OCI-LY1 (cell line): ENCODE data around the gene DYNC1H1.
"Not testable (repeated sequence)": the region's sequence is repeated elsewhere in the genome, so short reads cannot be mapped to it uniquely, and the experiment has no call there.

Source experiments
- H2AFZ ChIP-seq: fragments of 200-600 bp; sonication (generic), shearing (Covaris generic); 2 replicates; pipeline ENCODE4 v1.6.0; 2014; ENCODE audit warnings: antibody characterized with exemption, mild to moderate bottlenecking, low read length
- H3F3A ChIP-seq: fragments of 200-600 bp; sonication (generic), shearing (Covaris generic); 2 replicates; pipeline ENCODE4 v1.6.0; 2014; ENCODE audit warnings: mild to moderate bottlenecking, antibody characterized with exemption, low read length, moderate library complexity; ENCODE audit not compliant: insufficient read depth
- H3K27ac ChIP-seq: fragments of 200-600 bp; sonication (generic); 2 replicates; pipeline ENCODE4 v1.5.1; 2014; ENCODE audit warnings: low read length, mixed run types, mild to moderate bottlenecking, low read depth; ENCODE audit not compliant: poor library complexity, severe bottlenecking
- H3K27me3 ChIP-seq: fragments of 200-600 bp; sonication (generic); 2 replicates; pipeline ENCODE4 v1.6.0; 2014; ENCODE audit warnings: antibody characterized with exemption, mild to moderate bottlenecking, low read length, moderate library complexity; ENCODE audit not compliant: insufficient read depth
- H3K36me3 ChIP-seq: fragments of 200-600 bp; sonication (generic); 2 replicates; pipeline ENCODE4 v1.6.1; 2014; ENCODE audit warnings: mild to moderate bottlenecking, antibody characterized with exemption, low read length, moderate library complexity, mixed read lengths; ENCODE audit not compliant: insufficient read depth
- H3K4me1 ChIP-seq: fragments of 200-600 bp; sonication (generic); 2 replicates; pipeline ENCODE4 v1.5.1; 2014; ENCODE audit warnings: mild to moderate bottlenecking, low read length, moderate library complexity; ENCODE audit not compliant: insufficient read depth, severe bottlenecking
- H3K4me2 ChIP-seq: fragments of 200-600 bp; sonication (generic), shearing (Covaris generic); 2 replicates; pipeline ENCODE4 v1.6.1; 2014; ENCODE audit warnings: low read length
- H3K4me3 ChIP-seq: fragments of 200-600 bp; sonication (generic); 2 replicates; pipeline ENCODE4 v1.5.1; 2014; ENCODE audit warnings: low read length, low read depth, mild to moderate bottlenecking, mixed read lengths; ENCODE audit not compliant: poor library complexity, severe bottlenecking
- H3K79me2 ChIP-seq: fragments of 200-600 bp; shearing (Covaris generic); 2 replicates; pipeline ENCODE4 v1.6.1; 2016; ENCODE audit warnings: mixed run types, low read length, mixed read lengths; ENCODE audit not compliant: insufficient read depth
- H3K9ac ChIP-seq: fragments of 200-600 bp; sonication (generic), shearing (Covaris generic); 2 replicates; pipeline ENCODE4 v1.6.1; 2014; ENCODE audit warnings: mild to moderate bottlenecking, low read length, mixed read lengths
- H3K9me2 ChIP-seq: fragments of 200-600 bp; sonication (generic), shearing (Covaris generic); 2 replicates; pipeline ENCODE4 v1.6.1; 2014; ENCODE audit warnings: low read depth, mild to moderate bottlenecking, low read length, mixed read lengths
- H3K9me3 ChIP-seq: fragments of 200-600 bp; shearing (Covaris generic); 2 replicates; pipeline ENCODE4 v1.6.1; 2014; ENCODE audit warnings: low read length, mixed read lengths
- H4K20me1 ChIP-seq: fragments of 200-600 bp; sonication (generic), shearing (Covaris generic); 2 replicates; pipeline ENCODE4 v1.6.0; 2016; ENCODE audit warnings: mild to moderate bottlenecking, low read length; ENCODE audit not compliant: insufficient read depth
- EZH2 ChIP-seq: fragments of 200-600 bp; sonication (generic), shearing (Covaris generic); IDR thresholded peaks from 2 replicates; pipeline ENCODE4 v1.8.0; 2017; ENCODE audit warnings: borderline replicate concordance, mixed run types, mild to moderate bottlenecking, antibody characterized with exemption, low read length, moderate library complexity, mixed read lengths
- TF ChIP-seq, protein P1 (sequence below): fragments of 200-600 bp; sonication (generic), shearing (Covaris generic); IDR thresholded peaks from 2 replicates; pipeline ENCODE4 v1.5.1; 2017; ENCODE audit warnings: mild to moderate bottlenecking, antibody characterized with exemption, low read length, moderate library complexity, mixed read lengths

Gene DYNC1H1

GRCh38 chr14:102081231-102082080 lies 117.1 kb downstream of the DYNC1H1 start:
- Histone ChIP-seq H4K20me1 (no peaks in the 10 kb centered on the region), H3K9me3 (no peaks in the 10 kb centered on the region), H3K79me2 (peaks cover 16% of the 10 kb centered on the region), H3K9me2 (no peaks in the 10 kb centered on the region), H3K4me2 (no peak overlapping the region), H2AFZ (no peak overlapping the region), H3K4me3 (no peak overlapping the region), H3K36me3 (peaks cover 87% of the 10 kb centered on the region), H3K27ac (no peak overlapping the region), H3F3A (0 out of 2 replicates have a peak, but pooled peaks cover 3% of the 10 kb centered on the region), H3K4me1 (peaks cover 36% of the 10 kb centered on the region), H3K9ac (no peak overlapping the region), H3K27me3 (no peaks in the 10 kb centered on the region)
- TF ChIP-seq EZH2 = no peak
- TF ChIP-seq, protein P1, sequence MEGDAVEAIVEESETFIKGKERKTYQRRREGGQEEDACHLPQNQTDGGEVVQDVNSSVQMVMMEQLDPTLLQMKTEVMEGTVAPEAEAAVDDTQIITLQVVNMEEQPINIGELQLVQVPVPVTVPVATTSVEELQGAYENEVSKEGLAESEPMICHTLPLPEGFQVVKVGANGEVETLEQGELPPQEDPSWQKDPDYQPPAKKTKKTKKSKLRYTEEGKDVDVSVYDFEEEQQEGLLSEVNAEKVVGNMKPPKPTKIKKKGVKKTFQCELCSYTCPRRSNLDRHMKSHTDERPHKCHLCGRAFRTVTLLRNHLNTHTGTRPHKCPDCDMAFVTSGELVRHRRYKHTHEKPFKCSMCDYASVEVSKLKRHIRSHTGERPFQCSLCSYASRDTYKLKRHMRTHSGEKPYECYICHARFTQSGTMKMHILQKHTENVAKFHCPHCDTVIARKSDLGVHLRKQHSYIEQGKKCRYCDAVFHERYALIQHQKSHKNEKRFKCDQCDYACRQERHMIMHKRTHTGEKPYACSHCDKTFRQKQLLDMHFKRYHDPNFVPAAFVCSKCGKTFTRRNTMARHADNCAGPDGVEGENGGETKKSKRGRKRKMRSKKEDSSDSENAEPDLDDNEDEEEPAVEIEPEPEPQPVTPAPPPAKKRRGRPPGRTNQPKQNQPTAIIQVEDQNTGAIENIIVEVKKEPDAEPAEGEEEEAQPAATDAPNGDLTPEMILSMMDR = no peak

DNA sequence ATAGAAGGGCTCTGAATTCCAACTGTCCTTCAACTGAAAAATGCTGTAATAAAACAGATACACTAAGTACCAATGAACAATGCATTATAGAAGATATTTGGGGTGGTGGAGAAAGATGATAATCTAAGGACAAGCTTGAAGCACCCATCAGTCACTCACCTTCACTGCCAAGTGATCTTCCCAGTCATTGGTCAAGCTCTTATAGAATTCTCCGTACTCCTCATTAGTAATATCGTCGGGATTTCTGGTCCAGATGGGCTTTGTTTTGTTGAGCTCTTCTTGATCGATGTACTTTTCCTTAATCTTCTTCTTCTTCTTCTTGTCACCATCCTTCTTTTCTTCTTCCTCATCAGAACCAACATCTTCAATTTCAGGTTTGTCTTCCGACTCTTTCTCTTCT lies 120.1 kb downstream of the DYNC1H1 start:
- peaks cover 16% of the 10 kb centered on the region for H3K79me2 ChIP-seq
- peak overlapping the region; percentile 94; the same call in 1 of the 2 replicates for H3K9ac ChIP-seq
- not testable (repeated sequence) for H3K9me2 ChIP-seq, H3F3A ChIP-seq, H3K9me3 ChIP-seq, H3K27me3 ChIP-seq, H2AFZ ChIP-seq, H4K20me1 ChIP-seq, H3K27ac ChIP-seq
- peak overlapping the region; percentile 87 for H3K4me2 ChIP-seq
- peak overlapping the region; percentile 91 for H3K4me3 ChIP-seq
- peaks cover 50% of the 10 kb centered on the region for H3K4me1 ChIP-seq
- peaks cover 69% of the 10 kb centered on the region for H3K36me3 ChIP-seq

DNA sequence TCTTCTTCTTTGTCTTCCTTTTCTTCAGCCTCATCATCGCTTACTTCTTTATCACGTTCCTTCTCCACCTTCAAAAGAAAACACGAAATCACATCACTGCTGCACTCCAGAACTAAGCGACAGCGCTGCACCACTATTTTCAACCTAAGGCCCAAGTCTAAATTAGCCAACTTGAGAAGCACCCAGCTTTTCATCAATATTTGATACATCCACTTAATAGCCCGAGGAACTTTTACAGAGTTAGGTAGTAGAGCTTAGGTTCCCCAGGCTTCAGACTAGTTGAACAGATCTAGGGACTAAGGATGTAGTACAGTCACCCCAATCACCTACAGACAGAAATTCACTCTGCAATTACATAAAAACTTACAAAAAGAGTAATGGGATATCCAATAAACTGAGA lies 120.6 kb downstream of the DYNC1H1 start:
- no peaks in the 10 kb centered on the region for H3K27me3 ChIP-seq
- H3K9me2 ChIP-seq = no peaks in the 10 kb centered on the region
- peaks cover 64% of the 10 kb centered on the region for H3K36me3 ChIP-seq
- peaks cover 16% of the 10 kb centered on the region for H3K79me2 ChIP-seq
- no peak overlapping the region for H2AFZ ChIP-seq
- H3K4me1 ChIP-seq = peaks cover 50% of the 10 kb centered on the region
- H3K27ac ChIP-seq = no peak overlapping the region
- peak overlapping the region; percentile 91 for H3K4me3 ChIP-seq
- no peak for TF ChIP-seq EZH2
- no peaks in the 10 kb centered on the region for H4K20me1 ChIP-seq
- H3F3A ChIP-seq = 0 out of 2 replicates have a peak, but pooled peaks cover 2% of the 10 kb centered on the region
- H3K4me2 ChIP-seq = peak overlapping the region; percentile 87
- H3K9me3 ChIP-seq = no peaks in the 10 kb centered on the region
- H3K9ac ChIP-seq = peak overlapping the region; percentile 94; the same call in 1 of the 2 replicates

DNA sequence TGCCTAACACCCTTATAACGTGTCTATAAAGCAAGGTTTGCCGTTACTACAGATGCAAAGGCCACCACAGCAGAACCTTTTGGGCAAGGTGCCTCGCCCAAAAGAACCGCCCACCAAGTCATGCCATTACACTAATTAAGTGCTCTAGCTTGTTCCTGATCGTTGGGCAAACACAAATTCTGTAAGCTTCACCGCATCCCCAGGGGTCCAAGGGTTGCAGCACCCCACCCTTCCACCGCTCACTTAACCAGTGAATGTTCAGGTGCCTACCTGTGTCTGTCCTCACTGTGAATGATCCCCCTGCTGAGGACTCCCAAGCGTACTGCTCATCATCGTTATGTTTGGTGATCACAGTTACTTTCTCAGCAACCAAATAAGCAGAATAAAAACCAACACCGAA lies 121.1 kb downstream of the DYNC1H1 start:
- Histone ChIP-seq H3K9me2 (no peaks in the 10 kb centered on the region), H3K27ac (no peak overlapping the region), H3F3A (no peaks in the 10 kb centered on the region), H3K36me3 (peaks cover 59% of the 10 kb centered on the region), H3K9me3 (no peaks in the 10 kb centered on the region), H3K27me3 (no peaks in the 10 kb centered on the region), H3K4me2 (peak overlapping the region; percentile 87), H4K20me1 (no peaks in the 10 kb centered on the region), H3K9ac (peak overlapping the region; percentile 94), H2AFZ (no peak overlapping the region), H3K4me3 (peak overlapping the region; percentile 91), H3K79me2 (peaks cover 16% of the 10 kb centered on the region), H3K4me1 (peaks cover 51% of the 10 kb centered on the region)
- TF ChIP-seq EZH2 = no peak
- TF ChIP-seq, protein P1 = no peak
